ENCODE measurements around the gene NRIP1.
A peak's percentile ranks its signal among the peaks of the same experiment; 100 is the strongest.

Gene NRIP1

DNA sequence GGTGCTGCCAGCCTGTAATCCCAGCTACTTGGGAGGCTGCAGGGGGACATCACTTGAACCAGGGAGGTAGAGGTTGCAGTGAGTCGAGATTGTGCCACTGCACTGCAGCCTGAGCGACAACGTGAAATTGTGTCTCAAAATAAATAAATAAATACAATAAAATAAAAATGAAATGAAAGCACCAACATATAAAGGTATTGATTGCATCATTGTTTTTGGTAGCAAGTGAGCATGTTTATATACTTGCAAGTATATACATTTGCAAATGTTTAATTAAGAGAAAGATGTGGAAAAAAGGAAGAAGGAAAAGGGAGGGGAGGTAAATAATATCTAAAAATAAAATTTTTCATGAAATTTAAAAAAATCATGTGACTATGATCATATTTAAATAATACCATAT lies 32.8 kb upstream of the NRIP1 start:
- no peak overlapping the region for H3K4me3 ChIP-seq (ENCODE audit: low read length)
- no peak for TF ChIP-seq CTCF (IDR thresholded peaks at IDR 0.05; ENCODE audit: insufficient read depth, low read depth, low read length, missing control alignments)
- DNase-seq (ENCODE audit: low read depth): no peak

DNA sequence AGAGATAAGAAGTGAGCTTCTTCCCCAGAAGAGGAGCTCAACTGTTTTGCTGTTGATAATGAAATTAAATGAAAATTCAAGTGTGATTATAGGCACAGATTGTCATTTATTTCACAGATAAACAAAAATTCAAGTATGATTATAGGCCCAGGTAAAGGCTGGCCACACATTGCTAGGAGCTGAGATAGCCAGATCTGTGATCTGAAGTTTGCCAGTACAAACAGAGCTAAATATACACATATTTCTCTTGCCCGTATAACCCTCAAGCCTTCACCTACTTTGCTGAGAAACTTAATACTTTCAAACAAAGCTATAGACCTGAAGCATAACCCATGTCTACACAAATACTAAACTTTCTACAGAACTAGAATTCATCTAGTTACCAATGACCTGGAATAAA lies 31.3 kb upstream of the NRIP1 start:
- no peak for TF ChIP-seq CTCF (IDR thresholded peaks at IDR 0.05; ENCODE audit: insufficient read depth, low read depth, low read length, missing control alignments)
- no peak for DNase-seq (ENCODE audit: low read depth)

GRCh38 chr21:15095326-15095725 lies 30.5 kb upstream of the NRIP1 start:
- TF ChIP-seq CTCF (IDR thresholded peaks at IDR 0.05; ENCODE audit: insufficient read depth, low read depth, low read length, missing control alignments): no peak
- H3K4me3 ChIP-seq (ENCODE audit: low read length): no peak overlapping the region
- DNase-seq (ENCODE audit: low read depth): no peak

More for the DNA sequence above, 31.3 kb upstream of the NRIP1 start:
- H3K4me3 ChIP-seq (ENCODE audit: low read length): no peak overlapping the region

GRCh38 chr21:15094706-15095105 lies 29.9 kb upstream of the NRIP1 start:
- no peak overlapping the region for H3K4me3 ChIP-seq (ENCODE audit: low read length)
- DNase-seq (ENCODE audit: low read depth): peak; percentile 22
- no peak for TF ChIP-seq CTCF (IDR thresholded peaks at IDR 0.05; ENCODE audit: insufficient read depth, low read depth, low read length, missing control alignments)

DNA sequence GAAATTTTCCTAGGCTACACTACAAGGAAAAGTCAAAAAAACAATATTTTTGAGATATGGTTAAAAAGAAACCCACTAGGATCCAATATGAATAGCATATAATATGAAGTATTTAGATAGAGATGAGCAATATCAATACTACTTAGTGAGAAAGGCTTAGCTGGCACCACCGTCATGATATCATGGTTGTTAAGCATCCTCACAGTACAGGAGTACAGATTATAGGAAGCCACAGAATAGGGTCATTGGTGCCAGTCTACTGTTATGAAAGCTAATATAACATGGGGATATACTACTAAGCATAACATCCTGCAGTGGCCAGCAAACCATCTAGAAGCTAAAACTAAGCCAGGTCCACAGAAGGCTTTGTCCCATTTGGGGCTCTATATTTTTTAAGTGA lies 28.4 kb upstream of the NRIP1 start:
- no peak for DNase-seq (ENCODE audit: low read depth)
- TF ChIP-seq CTCF (IDR thresholded peaks at IDR 0.05; ENCODE audit: insufficient read depth, low read depth, low read length, missing control alignments): no peak
- no peak overlapping the region for H3K4me3 ChIP-seq (ENCODE audit: low read length)

DNA sequence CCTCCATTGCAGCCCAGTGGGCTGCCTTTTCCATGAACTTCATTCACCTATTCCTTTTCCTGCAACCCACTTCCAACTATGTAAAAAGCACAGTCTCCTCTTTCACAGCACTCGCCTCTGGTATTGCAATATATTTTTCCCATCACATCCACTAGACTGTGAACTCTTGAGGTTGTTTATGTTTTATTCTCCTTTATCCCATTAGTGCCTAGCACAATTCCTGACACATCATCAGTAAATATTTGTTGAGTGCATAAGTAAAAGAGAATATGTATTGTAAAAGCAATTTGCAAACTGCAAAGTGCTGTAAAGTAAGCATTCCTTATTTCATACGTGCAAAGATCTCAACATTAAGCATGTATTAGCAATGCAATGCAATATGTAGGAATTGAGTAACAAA lies 27.9 kb upstream of the NRIP1 start:
- no peak for TF ChIP-seq CTCF (IDR thresholded peaks at IDR 0.05; ENCODE audit: insufficient read depth, low read depth, low read length, missing control alignments)
- no peak for DNase-seq (ENCODE audit: low read depth)
- H3K4me3 ChIP-seq (ENCODE audit: low read length): no peak overlapping the region

- DNase-seq (ENCODE audit: low read depth): no peak
- TF ChIP-seq CTCF (IDR thresholded peaks at IDR 0.05; ENCODE audit: insufficient read depth, low read depth, low read length, missing control alignments): no peak
- no peak overlapping the region for H3K4me3 ChIP-seq (ENCODE audit: low read length)
Observed at GRCh38 chr21:15090390-15090789, 25.6 kb upstream of the NRIP1 start.
